Measurements from ENCODE around the gene MYO16.

The MYO16 gene

GRCh38 chr13:108629181-108629752 lies at the start of gene MYO16:
Gene MYO16 (plus strand): TSS chr13:108629611. CDS start chr13:108629845, 234 bp downstream.
- DNase-seq (ENCODE audit: low read depth), result no peak

DNA sequence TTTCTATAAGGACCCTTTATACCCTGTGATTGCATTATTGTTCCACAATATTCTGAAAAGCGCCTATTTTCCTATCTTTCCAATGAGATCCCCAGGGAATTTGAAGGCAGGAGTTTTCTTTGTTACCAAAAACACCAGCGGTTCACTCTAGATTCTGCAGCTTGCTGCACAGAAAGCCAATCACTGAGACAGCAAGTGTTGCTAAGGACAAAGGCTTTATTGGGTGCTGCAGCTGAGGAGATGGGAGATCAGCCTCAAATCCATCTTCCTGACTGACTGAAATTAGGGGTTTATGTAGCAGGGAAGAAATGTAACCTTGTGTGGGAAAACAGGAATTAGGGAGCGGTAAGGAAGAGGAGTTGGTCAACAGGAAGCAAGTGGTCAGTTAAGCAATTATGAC lies 42.6 kb upstream of the MYO16 start:
- no peak for DNase-seq (ENCODE audit: low read depth)

GRCh38 chr13:108588516-108588915 lies 40.9 kb upstream of the MYO16 start:
- no peak for DNase-seq (ENCODE audit: low read depth)

- no peak for DNase-seq (ENCODE audit: low read depth)
Measured at GRCh38 chr13:108594153-108594552, 35.3 kb upstream of the MYO16 start.

DNA sequence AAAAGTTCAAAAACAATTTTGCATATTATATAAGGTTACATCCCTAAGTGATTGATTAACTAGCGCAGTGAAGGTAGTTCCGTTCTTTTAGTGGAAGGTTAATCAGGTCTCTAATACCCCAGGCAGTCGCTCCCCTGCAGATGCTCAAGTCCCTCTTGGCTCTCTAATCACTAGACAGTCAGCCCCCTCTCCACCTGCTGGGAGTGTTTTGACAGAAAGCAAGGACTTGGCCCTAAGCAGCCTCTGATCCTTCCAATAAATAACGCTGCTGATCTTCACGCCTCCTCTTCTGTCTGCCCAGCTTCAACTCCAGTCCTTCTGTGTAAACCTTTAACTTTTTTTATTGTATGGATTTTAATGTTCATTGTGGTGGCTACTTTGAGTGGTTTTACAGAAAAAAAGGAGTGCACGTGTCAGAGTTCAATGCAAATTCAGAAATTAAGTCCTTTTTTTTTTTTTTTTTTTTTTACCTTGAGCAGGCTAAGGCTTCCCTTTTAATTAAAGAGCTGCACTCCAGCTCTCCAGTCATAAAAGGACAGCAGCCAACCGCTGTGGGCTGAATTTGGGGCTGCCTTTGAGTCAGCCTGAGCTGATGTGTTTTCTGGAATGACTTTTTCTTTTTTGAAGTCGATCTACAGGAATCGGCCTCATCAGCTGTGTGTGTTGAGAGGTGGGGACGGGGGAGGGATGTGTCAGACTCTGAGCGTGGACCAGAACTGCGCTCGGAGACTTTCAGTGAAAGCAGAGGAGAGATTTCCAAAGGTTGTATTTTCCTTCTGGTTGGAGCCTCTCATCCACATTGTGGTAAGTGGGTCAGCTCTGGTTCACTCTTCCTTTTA lies 33.8 kb upstream of the MYO16 start:
- DNase-seq (ENCODE audit: low read depth), result no peak

DNA sequence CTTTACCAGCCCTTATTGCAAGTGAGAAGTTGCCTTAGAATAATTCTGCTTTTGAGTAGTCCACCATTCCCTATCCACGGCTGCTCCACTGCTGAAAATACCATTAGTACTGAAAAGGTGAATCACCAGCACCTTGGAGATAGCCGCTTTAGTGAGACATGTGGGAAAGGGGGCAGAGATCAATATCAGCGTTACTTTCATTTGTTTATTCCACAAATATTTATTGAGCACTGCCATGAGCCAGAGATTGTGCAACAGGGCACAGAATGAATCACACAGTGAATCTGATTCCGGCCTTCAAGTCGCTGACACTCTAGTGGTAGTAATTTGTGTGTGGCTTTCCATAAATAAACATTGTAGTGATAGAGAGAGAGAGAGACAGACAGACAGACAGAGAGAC lies 31.5 kb upstream of the MYO16 start:
- no peak for DNase-seq (ENCODE audit: low read depth)

DNA sequence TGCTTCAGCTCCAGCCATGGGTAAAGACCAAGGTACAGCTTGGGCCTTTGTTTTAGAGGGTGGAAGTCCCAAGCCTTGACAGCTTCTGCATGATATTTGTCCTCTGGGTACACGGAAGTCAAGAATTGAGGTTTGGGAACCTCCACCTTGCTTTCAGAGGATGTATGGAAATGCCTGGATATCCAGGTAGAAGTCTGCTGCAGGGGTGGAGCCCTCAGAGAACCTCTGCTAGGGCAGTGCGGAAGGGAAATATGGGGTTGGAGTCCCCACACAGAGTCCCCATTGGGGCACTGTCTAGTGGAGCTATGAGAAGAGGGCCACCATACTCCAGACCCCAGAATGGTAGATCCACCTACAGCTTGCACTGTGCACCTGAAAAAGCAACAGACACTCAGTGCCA lies 23.0 kb upstream of the MYO16 start:
- DNase-seq (ENCODE audit: low read depth), result no peak

DNA sequence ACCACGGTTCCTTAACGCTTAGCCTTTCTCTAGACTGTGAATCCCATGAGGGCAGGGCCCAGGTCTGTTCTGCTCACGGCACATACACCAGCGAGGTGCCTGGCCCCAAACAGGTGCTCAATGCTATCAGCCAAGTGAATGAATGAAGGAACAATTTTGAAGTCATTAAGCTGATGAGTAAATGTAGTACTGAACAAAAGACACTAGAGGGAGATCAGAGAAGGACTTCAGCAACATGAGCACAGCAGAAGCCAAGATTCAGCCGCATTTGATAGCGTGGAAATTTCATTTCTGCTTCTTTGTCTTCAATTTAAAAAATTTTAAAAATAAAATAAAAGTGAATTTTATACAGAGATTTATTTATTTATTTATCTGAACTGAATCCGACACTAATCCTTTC lies 20.1 kb upstream of the MYO16 start:
- no peak for DNase-seq (ENCODE audit: low read depth)

- DNase-seq (ENCODE audit: low read depth), result no peak
Measured at GRCh38 chr13:108610507-108610906, 18.9 kb upstream of the MYO16 start.

DNA sequence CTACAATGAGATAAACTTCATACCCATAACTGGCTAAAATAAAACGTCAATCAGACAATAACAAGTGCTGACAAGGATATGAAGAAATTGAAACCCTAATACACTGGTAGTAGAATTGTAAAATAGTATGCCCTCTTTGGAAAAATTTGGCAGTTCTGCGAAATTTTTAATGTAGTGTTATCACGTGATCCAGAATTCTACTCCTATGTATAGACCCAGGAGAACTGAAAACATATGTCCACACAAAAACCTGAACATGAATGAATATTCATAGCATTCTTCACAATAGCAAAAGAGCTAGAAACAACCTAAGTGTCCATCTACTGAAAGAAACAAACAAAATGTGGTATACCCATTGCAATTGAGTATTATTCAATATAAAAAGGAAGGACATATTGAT lies 14.2 kb upstream of the MYO16 start:
- no peak for DNase-seq (ENCODE audit: low read depth)

- DNase-seq (ENCODE audit: low read depth), result no peak
Measured at GRCh38 chr13:108618233-108618632, 11.2 kb upstream of the MYO16 start.

GRCh38 chr13:108621462-108621861 lies 7.9 kb upstream of the MYO16 start:
- DNase-seq (ENCODE audit: low read depth), result no peak

- DNase-seq (ENCODE audit: low read depth), result no peak
Measured at GRCh38 chr13:108624108-108624507, 5.3 kb upstream of the MYO16 start.

GRCh38 chr13:108624979-108625378 lies 4.4 kb upstream of the MYO16 start:
- DNase-seq (ENCODE audit: low read depth), result no peak

GRCh38 chr13:108629988-108630387 lies 577 bp downstream of the MYO16 start:
- DNase-seq (ENCODE audit: low read depth), result no peak

DNA sequence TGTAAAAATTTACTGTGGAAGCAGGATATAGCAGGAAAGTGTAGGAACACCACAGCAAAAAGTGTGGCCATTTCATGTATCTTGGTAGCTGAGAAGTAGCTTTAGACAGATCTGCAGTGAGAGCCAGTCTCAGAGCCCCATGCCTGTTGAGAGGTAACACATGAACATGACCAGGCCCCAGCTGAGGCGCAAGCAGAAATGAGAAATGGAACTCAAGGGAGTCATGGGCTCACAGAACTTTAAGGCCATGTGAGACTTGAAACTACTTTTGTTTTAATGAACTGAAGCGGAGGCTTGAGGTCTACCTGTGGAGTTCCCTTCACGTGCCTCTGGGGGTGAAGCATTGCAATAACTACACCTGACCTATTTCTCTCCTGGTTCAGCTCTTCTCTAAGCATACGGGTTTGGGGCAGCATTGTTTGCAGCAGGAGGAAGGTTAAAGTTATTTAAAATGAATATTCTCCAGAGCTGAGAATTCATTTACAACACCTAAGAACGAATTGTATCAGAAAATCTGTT lies 3.3 kb downstream of the MYO16 start:
- DNase-seq (ENCODE audit: low read depth), result no peak

GRCh38 chr13:108638901-108639300 lies 9.5 kb downstream of the MYO16 start:
- DNase-seq (ENCODE audit: low read depth), result no peak

- DNase-seq (ENCODE audit: low read depth), result no peak
Measured at GRCh38 chr13:108643646-108644353, 14.4 kb downstream of the MYO16 start.

- DNase-seq (ENCODE audit: low read depth), result no peak
Measured at GRCh38 chr13:108645376-108645775, 16.0 kb downstream of the MYO16 start.

- no peak for DNase-seq (ENCODE audit: low read depth)
Measured at GRCh38 chr13:108650271-108650670, 20.9 kb downstream of the MYO16 start.

DNA sequence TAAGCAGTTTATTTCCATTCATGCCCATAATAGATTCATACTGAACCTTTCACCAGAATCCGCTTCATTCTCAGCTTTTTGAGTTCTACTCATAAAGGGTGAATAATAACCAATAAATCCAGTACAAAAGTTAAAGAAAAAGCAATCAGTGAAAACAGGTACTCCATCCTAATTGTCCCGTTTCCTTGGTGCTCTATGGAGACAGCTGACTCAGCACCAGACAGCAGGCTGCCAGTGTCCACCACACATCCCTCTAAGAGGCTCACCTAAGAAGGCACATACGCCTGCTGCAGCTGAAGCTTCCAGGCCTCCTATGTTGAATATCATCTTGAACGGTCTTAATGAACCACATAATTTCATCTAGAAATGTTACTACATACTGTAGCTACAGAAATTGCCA lies 27.3 kb downstream of the MYO16 start:
- DNase-seq (ENCODE audit: low read depth), result no peak

DNA sequence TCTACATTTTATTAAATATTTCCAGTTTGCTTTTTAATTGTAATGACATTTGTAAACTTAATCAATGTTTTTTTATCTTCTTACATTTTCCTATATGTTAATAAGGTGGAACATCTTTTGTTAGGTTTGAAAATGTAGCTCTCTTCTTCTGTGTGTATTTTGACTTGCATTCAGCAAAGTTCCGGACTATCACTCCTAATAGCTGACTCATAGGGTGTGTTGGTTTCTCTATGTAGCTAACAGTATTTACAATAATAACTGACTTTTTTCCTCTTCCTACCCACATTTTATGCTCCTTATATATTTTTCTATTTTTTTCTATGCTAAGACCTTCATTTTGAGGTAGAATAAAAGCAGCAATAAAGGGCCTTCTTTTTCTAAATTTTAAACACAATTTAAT lies 28.1 kb downstream of the MYO16 start:
- DNase-seq (ENCODE audit: low read depth), result no peak

DNA sequence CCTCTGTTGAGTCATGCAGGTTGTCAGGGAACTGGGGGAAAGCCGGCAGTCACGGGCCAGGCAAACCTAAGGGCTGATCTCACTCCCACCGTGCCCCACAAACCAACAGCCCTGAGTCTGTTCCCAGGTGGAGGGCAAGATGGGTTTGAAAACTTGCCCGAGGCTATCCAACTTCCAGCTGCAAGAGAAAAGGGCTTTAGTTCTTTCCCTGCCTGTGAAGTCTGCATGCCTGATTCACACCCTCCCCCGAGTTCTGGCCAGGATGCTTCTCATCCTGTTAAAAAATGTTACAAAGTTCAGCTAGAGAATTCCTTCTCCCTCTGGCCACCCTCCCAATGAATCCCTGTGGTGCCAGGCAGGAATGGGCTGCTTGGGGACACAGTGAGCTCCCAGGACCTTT lies 33.1 kb downstream of the MYO16 start:
- no peak for DNase-seq (ENCODE audit: low read depth)
